IMR-90 (cell line): ENCODE measurements around the gene PAN2. TPM values are rescaled to one million over a fixed set of nuclear protein-coding genes. Genes with fewer than 3 reads are reported as not detected.
A peak's percentile ranks its signal among the peaks of the same experiment; 100 is the strongest.

ENCODE experiments used
- ATAC-seq: fragments of 200-7000 bp; cut with Tn5 transposase; 2 replicates; pipeline ENCODE4 v1.9.1; 2020; ENCODE audit warnings: low read depth, mild to moderate bottlenecking, moderate library complexity
- BruUV-seq: library from RNA; stranded (reverse); fragments of 400-500 nt; replicated peaks from 2 replicates; lab custom pipeline; 2021; lab: Mats Ljungman, UMichigan
- CTCF ChIA-PET: fragments of 300-600 bp; formaldehyde crosslinking; extraction: SDS; loops from one replicate; lab custom pipeline; 2021; ENCODE audit warnings: antibody characterized with exemption; lab: Yijun Ruan, JAX
- POLR2A ChIA-PET: fragments of 300-600 bp; sonication (Branson Sonifier 250); formaldehyde crosslinking; loops from one replicate; lab custom pipeline; 2022; ENCODE audit warnings: antibody characterized with exemption; ENCODE audit not compliant: unreplicated experiment; lab: Charles Lee
- DNase-seq: peaks from one replicate; pipeline ENCODE4 v3.0.0; 2013
- H2AFZ ChIP-seq: replicated peaks from 2 replicates; pipeline ENCODE3; 2013; ENCODE audit warnings: low read length, mild to moderate bottlenecking; ENCODE audit not compliant: poor library complexity
- H2AK5ac ChIP-seq: 2 replicates; pipeline ENCODE4 v1.6.1; 2013; ENCODE audit warnings: low read depth, low read length, inconsistent platforms
- H2AK9ac ChIP-seq: replicated peaks from 2 replicates; pipeline ENCODE3; 2013; ENCODE audit warnings: mild to moderate bottlenecking, low read depth, low read length, moderate library complexity; ENCODE audit not compliant: poor library complexity
- H2BK120ac ChIP-seq: 2 replicates; pipeline ENCODE4 v1.6.1; 2013; ENCODE audit warnings: low read depth, low read length, inconsistent platforms
- H2BK15ac ChIP-seq: 3 replicates; pipeline ENCODE4 v1.6.1; 2013; ENCODE audit warnings: low read depth, low read length, inconsistent platforms
- H2BK20ac ChIP-seq: 2 replicates; pipeline ENCODE4 v1.6.1; 2013; ENCODE audit warnings: low read depth, mild to moderate bottlenecking, inconsistent platforms, low read length, moderate library complexity
- H2BK5ac ChIP-seq: 2 replicates; pipeline ENCODE4 v1.6.1; 2013; ENCODE audit warnings: mild to moderate bottlenecking, low read depth, low read length, inconsistent platforms; ENCODE audit not compliant: poor library complexity, severe bottlenecking
- H3K14ac ChIP-seq: replicated peaks from 2 replicates; pipeline ENCODE4 v1.6.1; 2013; ENCODE audit warnings: low read depth, low read length, inconsistent platforms
- H3K18ac ChIP-seq: 2 replicates; pipeline ENCODE4 v1.6.1; 2013; ENCODE audit warnings: low read depth, low read length, control low read depth
- H3K23ac ChIP-seq: 2 replicates; pipeline ENCODE4 v1.6.1; 2013; ENCODE audit warnings: low read depth, low read length, inconsistent platforms
- H3K27ac ChIP-seq: 2 replicates; pipeline ENCODE4 v1.5.1; 2013; ENCODE audit warnings: mild to moderate bottlenecking, control low read depth, low read length; ENCODE audit not compliant: insufficient read depth
- H3K27me3 ChIP-seq: 2 replicates; pipeline ENCODE4 v1.6.1; 2013; ENCODE audit warnings: low read length; ENCODE audit not compliant: control insufficient read depth, insufficient read depth
- H3K36me3 ChIP-seq: 2 replicates; pipeline ENCODE4 v1.6.1; 2013; ENCODE audit warnings: low read length, mixed read lengths; ENCODE audit not compliant: control insufficient read depth, insufficient read depth
- H3K4ac ChIP-seq: 2 replicates; pipeline ENCODE4 v1.6.1; 2013; ENCODE audit warnings: low read depth, low read length, inconsistent platforms
- H3K4me1 ChIP-seq: 2 replicates; pipeline ENCODE4 v1.6.1; 2013; ENCODE audit warnings: low read length, mixed read lengths; ENCODE audit not compliant: control insufficient read depth, insufficient read depth
- H3K4me2 ChIP-seq: 2 replicates; pipeline ENCODE4 v1.6.1; 2013; ENCODE audit warnings: low read depth, mild to moderate bottlenecking, control low read depth, low read length, moderate library complexity
- H3K4me3 ChIP-seq: 2 replicates; pipeline ENCODE4 v1.5.1; 2013; ENCODE audit warnings: low read depth, mild to moderate bottlenecking, control low read depth, low read length, moderate library complexity; ENCODE audit not compliant: insufficient read depth
- H3K56ac ChIP-seq: 2 replicates; pipeline ENCODE4 v1.6.1; 2013; ENCODE audit warnings: low read length, inconsistent platforms; ENCODE audit not compliant: insufficient read depth; ENCODE audit errors: extremely low read depth
- H3K79me1 ChIP-seq, 2 experiments: 2 replicates each; pipeline ENCODE4 v1.6.1; 2013; ENCODE audit warnings: low read length in 2 of 2, inconsistent platforms in 1 of 2, low read depth in 1 of 2
- H3K9ac ChIP-seq: 2 replicates; pipeline ENCODE4 v1.6.1; 2013; ENCODE audit warnings: low read depth, low read length, control low read depth
- H3K9me1 ChIP-seq: 2 replicates; pipeline ENCODE4 v1.6.1; 2013; ENCODE audit warnings: low read length, inconsistent platforms; ENCODE audit not compliant: insufficient read depth
- H3K9me3 ChIP-seq: 2 replicates; pipeline ENCODE4 v1.6.1; 2013; ENCODE audit warnings: low read length; ENCODE audit not compliant: control insufficient read depth, insufficient read depth
- H4K20me1 ChIP-seq: 2 replicates; pipeline ENCODE4 v1.6.1; 2013; ENCODE audit warnings: low read length, inconsistent platforms; ENCODE audit not compliant: insufficient read depth
- H4K5ac ChIP-seq: 2 replicates; pipeline ENCODE4 v1.6.1; 2013; ENCODE audit warnings: mild to moderate bottlenecking, low read depth, low read length, control low read depth
- H4K8ac ChIP-seq, 2 experiments: 2 replicates each; pipeline ENCODE4 v1.6.1; 2013; ENCODE audit warnings: low read depth in 2 of 2, low read length in 2 of 2, control low read depth in 1 of 2, inconsistent platforms in 1 of 2
- H4K91ac ChIP-seq: 2 replicates; pipeline ENCODE4 v1.6.1; 2013; ENCODE audit warnings: low read depth, low read length, inconsistent platforms; ENCODE audit not compliant: insufficient read depth
- CEBPB ChIP-seq: IDR thresholded peaks from 2 replicates; pipeline ENCODE4 v1.6.1; 2012; ENCODE audit warnings: low read depth, low read length, improper control_type of control experiment
- CHD1 ChIP-seq: IDR thresholded peaks from 2 replicates; pipeline ENCODE4 v1.6.1; 2012; ENCODE audit warnings: low read depth, low read length, improper control_type of control experiment
- CTCF ChIP-seq: conservative IDR thresholded peaks from 2 replicates; pipeline ENCODE4 v1.5.1; 2012; ENCODE audit warnings: mild to moderate bottlenecking, low read depth, low read length, improper control_type of control experiment
- ELK1 ChIP-seq: fragments of 150-350 bp; IDR thresholded peaks from 2 replicates; pipeline ENCODE4 v1.6.1; 2016; ENCODE audit warnings: low read depth, mild to moderate bottlenecking, low read length, moderate library complexity, borderline replicate concordance
- MAFK ChIP-seq: IDR thresholded peaks from 2 replicates; pipeline ENCODE4 v1.6.1; 2012; ENCODE audit warnings: low read depth, low read length, improper control_type of control experiment
- MXI1 ChIP-seq: IDR thresholded peaks from 2 replicates; pipeline ENCODE4 v1.6.1; 2012; ENCODE audit warnings: low read depth, mild to moderate bottlenecking, low read length, moderate library complexity, borderline replicate concordance
- NFE2L2 ChIP-seq: fragments of 150-350 bp; IDR thresholded peaks from 2 replicates; pipeline ENCODE4 v1.6.1; 2016; ENCODE audit warnings: low read depth, mild to moderate bottlenecking, low read length
- RAD21 ChIP-seq: IDR thresholded peaks from 2 replicates; pipeline ENCODE4 v1.6.1; 2012; ENCODE audit warnings: low read length, improper control_type of control experiment
- RCOR1 ChIP-seq: IDR thresholded peaks from 2 replicates; pipeline ENCODE4 v1.6.1; 2012; ENCODE audit warnings: mild to moderate bottlenecking, low read length, improper control_type of control experiment; ENCODE audit not compliant: insufficient replicate concordance
- RFX5 ChIP-seq: IDR thresholded peaks from 2 replicates; pipeline ENCODE4 v1.8.0; 2012; ENCODE audit warnings: low read depth, mild to moderate bottlenecking, low read length, moderate library complexity
- SMC3 ChIP-seq: fragments of 150-350 bp; IDR thresholded peaks from 2 replicates; pipeline ENCODE4 v1.6.1; 2016; ENCODE audit warnings: low read depth, mild to moderate bottlenecking, antibody characterized with exemption, low read length, moderate library complexity
- USF2 ChIP-seq: fragments of 150-350 bp; IDR thresholded peaks from 2 replicates; pipeline ENCODE4 v1.6.1; 2017; ENCODE audit warnings: mild to moderate bottlenecking, antibody characterized with exemption, low read length, low read depth
- WGBS, 2 experiments: methylation state at CpG; one replicate each; pipeline versions ENCODE4 v1.1.5 to v1.1.7; 2013; ENCODE audit warnings: missing lambda C conversion rate in 2 of 2; ENCODE audit not compliant: insufficient read length in 1 of 2; ENCODE audit errors: extremely low coverage in 2 of 2; 5-methylcytosine and 5-hydroxymethylcytosine counted together
- dilution Hi-C: fragments of 300-500 bp; cut with HindIII; formaldehyde crosslinking; loops from one replicate; pipeline ENCODE4 v1.14.3; 2018; ENCODE audit warnings: low sequenced_read_pairs; ENCODE audit not compliant: unreplicated experiment
- in situ Hi-C: fragments of 300-500 bp; cut with MboI; formaldehyde crosslinking; loops from 3 replicates; pipeline ENCODE4 v1.14.3; 2019; ENCODE audit warnings: low sequenced_read_pairs, inconsistent platforms, mixed read lengths
- intact Hi-C: fragments of 100-400 bp; cut with micrococcal nuclease; formaldehyde crosslinking; loops from 2 replicates; pipeline ENCODE4 v1.10.0; 2022
- polyA plus RNA-seq, 3 experiments: library from polyadenylated mRNA; depleted of rRNA; stranded (reverse); fragments of >200 nt; gene quantifications; 2 replicates each; pipeline ENCODE4 v1.2.3, GENCODE V29; 2012; ENCODE audit warnings: low replicate concordance in 1 of 3
- total RNA-seq: library from RNA; depleted of rRNA; stranded (reverse); fragments of >200 nt; gene quantifications from 2 replicates; pipeline ENCODE4 v1.2.3, GENCODE V29; 2012

The PAN2 gene
- total and polyA plus RNA-seq, 2 of the 4 experiments (the other 2 are of a cell fraction), result 9.7 to 20.2 TPM

GRCh38 chr12:56315622-56316473, 18.0 kb downstream of the PAN2 start, which contains the start of gene CNPY2:
Gene CNPY2, minus strand, starts transcription at chr12:56315988. Its CDS starts 771 bp downstream, at chr12:56315217.
- DNase-seq, result peak; percentile 96
- TF ChIP-seq CEBPB (peak; percentile 54), CHD1 (no peak), RAD21 (no peak), USF2 (peak; percentile 87), SMC3 (no peak), MAFK (no peak), RFX5 (0 out of 2 replicates have a peak, but pooled peaks have one; percentile 20), MXI1 (peak; percentile 95), CTCF (0 out of 2 replicates have a peak, but pooled peaks have one; percentile 9), ELK1 (no peak), NFE2L2 (no peak), RCOR1 (no peak)

More at GRCh38 chr12:56315622-56316473, 18.0 kb downstream of the PAN2 start, which contains the start of gene CNPY2:
- H4K5ac ChIP-seq, result peak within 1 kb of the TSS; percentile 99
- peak within 1 kb of the TSS; percentile 97 for H3K9ac ChIP-seq
- H2BK20ac ChIP-seq, result peak within 1 kb of the TSS; percentile 70; the same call in 1 of the 2 replicates
- in situ Hi-C loops (no loop called here), dilution Hi-C loops (no loop called here), intact Hi-C loops (loop anchor here (5.0 kb wide), 1 partner anchor 146 kb away; no protein-coding TSS in a partner anchor)
- peak within 1 kb of the TSS; percentile 93 to 100 for H4K8ac ChIP-seq
- ChIA-PET CTCF (interaction anchor here (1.0 kb wide), 1 partner anchor 148 kb away, joined by 5 read pairs; no protein-coding TSS in a partner anchor), POLR2A (interaction anchor here (0.6 to 0.9 kb wide), 4 partner anchors 18 to 691 kb away, joined by 3 to 6 read pairs (median 4); partner anchors contain the start of genes PAN2, STAT2 and ZBTB39)
- peak within 1 kb of the TSS; percentile 93; the same call in 1 of the 2 replicates for H2BK120ac ChIP-seq
- H3K9me3 ChIP-seq, result no peaks in the 10 kb centered on the region
- H4K91ac ChIP-seq, result peak within 1 kb of the TSS; percentile 98
- H2BK5ac ChIP-seq, result peak within 1 kb of the TSS; percentile 95
- H3K56ac ChIP-seq, result peak within 1 kb of the TSS; percentile 90
- H3K14ac ChIP-seq, result peak within 1 kb of the TSS; percentile 98
- ATAC-seq, result peak; percentile 96
- peaks cover 4% of the 10 kb centered on the region for H3K4me1 ChIP-seq
- H2AK9ac ChIP-seq, result peak within 1 kb of the TSS; percentile 87
- H3K9me1 ChIP-seq, result no peaks in the 10 kb centered on the region
- no TSS peak for BruUV-seq
- H2AFZ ChIP-seq, result peak within 1 kb of the TSS; percentile 98
- peak within 1 kb of the TSS; percentile 79 for H2AK5ac ChIP-seq
- peak within 1 kb of the TSS; percentile 97 for H3K27ac ChIP-seq
- WGBS, 2 experiments, result 1% methylated on average over 33 of the region's 62 CpGs; no CpG with 5 or more reads in 1 of the 2 experiments
- peak within 1 kb of the TSS; percentile 99 for H3K4ac ChIP-seq
- peak within 1 kb of the TSS; percentile 96 for H3K18ac ChIP-seq
- peak within 1 kb of the TSS; percentile 77 for H3K4me3 ChIP-seq
- H3K23ac ChIP-seq, result peak within 1 kb of the TSS; percentile 99
- H3K4me2 ChIP-seq, result peak within 1 kb of the TSS; percentile 95
- H3K79me1 ChIP-seq, result peaks cover 8 to 25% of the 10 kb centered on the region in 2 experiments
- H3K36me3 ChIP-seq, result peaks cover 13% of the 10 kb centered on the region
- no peaks in the 10 kb centered on the region for H3K27me3 ChIP-seq
- peak within 1 kb of the TSS; percentile 96; the same call in 1 of the 3 replicates for H2BK15ac ChIP-seq
- no peaks in the 10 kb centered on the region for H4K20me1 ChIP-seq
